Endothelial cell of umbilical vein (primary cell): ENCODE measurements around the gene TNFAIP8L1. TPM values are rescaled to one million over a fixed set of nuclear protein-coding genes. Genes with fewer than 3 reads are reported as not detected.

Source experiments
- BruUV-seq: library from RNA; stranded (reverse); fragments of 400-500 nt; replicated peaks from 2 replicates; lab custom pipeline; 2021; lab: Mats Ljungman, UMichigan
- CTCF ChIA-PET: fragments of 300-600, 350-600 bp; sonication (Branson Sonifier 250); formaldehyde crosslinking; loops from one replicate; lab custom pipeline; 2021; ENCODE audit warnings: antibody characterized with exemption, inconsistent platforms; lab: Charles Lee
- POLR2A ChIA-PET: fragments of 300-600, 350-600 bp; sonication (Branson Sonifier 250); formaldehyde crosslinking; loops from one replicate; lab custom pipeline; 2021; ENCODE audit warnings: antibody characterized with exemption, inconsistent platforms; lab: Charles Lee
- DNase-seq: peaks from one replicate; pipeline ENCODE4 v3.0.0-alpha.2; 2011; ENCODE audit warnings: low read depth, low spot score
- FAIRE-seq: peaks from 2 replicates; lab custom pipeline; 2011; peaks lifted over from hg19 to GRCh38; lab: Jason Lieb, UNC
- H2AFZ ChIP-seq: 2 replicates; pipeline ENCODE4 v1.6.0; 2012; ENCODE audit warnings: low read depth, low read length, control low read depth, inconsistent platforms
- H3K27ac ChIP-seq: 2 replicates; pipeline ENCODE4 v1.5.1; 2011; ENCODE audit warnings: low read depth, mild to moderate bottlenecking, control low read depth, low read length, moderate library complexity; ENCODE audit not compliant: insufficient read depth
- H3K27me3 ChIP-seq, 2 experiments: 2 replicates each; pipeline versions ENCODE4 v1.6.0 to v1.6.1; 2011; ENCODE audit warnings: low read length in 2 of 2, mixed read lengths in 1 of 2; ENCODE audit not compliant: control insufficient read depth in 2 of 2, insufficient read depth in 2 of 2
- H3K36me3 ChIP-seq, 2 experiments: 2 replicates in 1 of 2; 3 replicates in 1 of 2; pipeline ENCODE4 v1.5.1; 2011; ENCODE audit warnings: low read length in 2 of 2, mild to moderate bottlenecking in 1 of 2, moderate library complexity in 1 of 2; ENCODE audit not compliant: control insufficient read depth in 2 of 2, insufficient read depth in 2 of 2; ENCODE audit errors: extremely low read depth in 1 of 2
- H3K4me1 ChIP-seq: 3 replicates; pipeline ENCODE4 v1.5.1; 2011; ENCODE audit warnings: mild to moderate bottlenecking, low read length; ENCODE audit not compliant: control insufficient read depth, insufficient read depth; ENCODE audit errors: extremely low read depth
- H3K4me2 ChIP-seq: 2 replicates; pipeline ENCODE4 v1.6.1; 2011; ENCODE audit warnings: low read length, control low read depth, mixed read lengths; ENCODE audit not compliant: insufficient read depth
- H3K4me3 ChIP-seq, 3 experiments: fragments of 200-600 bp in 1 of 3; sonication (generic), shearing (Covaris generic) in 1 of 3; replicated peaks in 1 of 3; 2 replicates each; pipeline ENCODE4 v1.5.1; 2011 to 2016; ENCODE audit warnings: control low read depth in 3 of 3, low read length in 3 of 3, mild to moderate bottlenecking in 2 of 3, inconsistent platforms in 1 of 3, low read depth in 1 of 3, moderate library complexity in 1 of 3; ENCODE audit not compliant: insufficient read depth in 1 of 3
- H3K79me2 ChIP-seq: 2 replicates; pipeline ENCODE4 v1.6.0; 2012; ENCODE audit warnings: low read length, inconsistent platforms; ENCODE audit not compliant: control insufficient read depth, insufficient read depth
- H3K9ac ChIP-seq: replicated peaks from 2 replicates; pipeline ENCODE3; 2011; ENCODE audit warnings: low read length, control low read depth; ENCODE audit not compliant: insufficient read depth; ENCODE audit errors: extremely low read depth
- H3K9me1 ChIP-seq: replicated peaks from 3 replicates; pipeline ENCODE4 v1.6.0; 2011; ENCODE audit warnings: mild to moderate bottlenecking, low read length; ENCODE audit not compliant: control insufficient read depth, insufficient read depth; ENCODE audit errors: extremely low read depth
- H3K9me3 ChIP-seq: replicated peaks from 2 replicates; pipeline ENCODE4 v1.5.1; 2012; ENCODE audit warnings: low read length, inconsistent platforms; ENCODE audit not compliant: control insufficient read depth, insufficient read depth
- H4K20me1 ChIP-seq: replicated peaks from 2 replicates; pipeline ENCODE3; 2011; ENCODE audit warnings: mild to moderate bottlenecking, low read length; ENCODE audit not compliant: control insufficient read depth, insufficient read depth; ENCODE audit errors: extremely low read depth
- CTCF ChIP-seq, 2 donors: IDR thresholded peaks; 1 replicate in 1 of 2; 2 replicates in 1 of 2; pipeline ENCODE4 v1.5.1; 2011; ENCODE audit warnings: low read length in 2 of 2, mild to moderate bottlenecking in 2 of 2, moderate library complexity in 2 of 2, control low read depth in 1 of 2, inconsistent platforms in 1 of 2, low read depth in 1 of 2; ENCODE audit not compliant: insufficient read depth in 1 of 2; ENCODE audit errors: extremely low read depth in 1 of 2
- EZH2 ChIP-seq: IDR thresholded peaks from 2 replicates; pipeline ENCODE4 v1.6.1; 2012; ENCODE audit warnings: borderline replicate concordance, low read depth, mild to moderate bottlenecking, moderate library complexity, low read length, inconsistent platforms; ENCODE audit not compliant: severe bottlenecking
- FOS ChIP-seq: IDR thresholded peaks from 2 replicates; pipeline ENCODE4 v1.6.1; 2011; ENCODE audit warnings: mild to moderate bottlenecking, low read length, moderate library complexity, borderline replicate concordance; ENCODE audit not compliant: insufficient read depth
- GATA2 ChIP-seq: IDR thresholded peaks from 2 replicates; pipeline ENCODE4 v1.7.0; 2011; ENCODE audit warnings: low read depth, mild to moderate bottlenecking, moderate library complexity, mixed read lengths, low read length; ENCODE audit not compliant: insufficient read length, insufficient read depth
- JUN ChIP-seq: IDR thresholded peaks from 2 replicates; pipeline ENCODE4 v1.6.1; 2011; ENCODE audit warnings: borderline replicate concordance, low read depth; ENCODE audit not compliant: insufficient read length, insufficient read depth
- MAX ChIP-seq: IDR thresholded peaks from 2 replicates; pipeline ENCODE4 v1.6.1; 2011; ENCODE audit not compliant: insufficient read depth, insufficient read length
- MYC ChIP-seq: IDR thresholded peaks from one replicate; pipeline ENCODE4 v1.6.1; 2011; ENCODE audit warnings: mild to moderate bottlenecking, low read depth, low read length
- POLR2A ChIP-seq: IDR thresholded peaks from 2 replicates; pipeline ENCODE4 v1.6.1; 2012; ENCODE audit warnings: low read depth, mild to moderate bottlenecking, control low read depth, low read length
- POLR2AphosphoS5 ChIP-seq: IDR thresholded peaks from 2 replicates; pipeline ENCODE4 v1.6.1; 2012; ENCODE audit warnings: low read depth, mild to moderate bottlenecking, control low read depth, low read length, moderate library complexity; ENCODE audit not compliant: insufficient read depth
- dilution Hi-C: fragments of 300-500 bp; cut with MboI; formaldehyde crosslinking; loops from one replicate; pipeline ENCODE4 v1.15.0; 2019; ENCODE audit warnings: low sequenced_read_pairs; ENCODE audit not compliant: extremely low pct_ligation_motif_present
- intact Hi-C: fragments of 100-400 bp; cut with micrococcal nuclease; formaldehyde crosslinking; loops from one replicate; pipeline ENCODE4 v1.10.0; 2022
- polyA plus RNA-seq, 4 experiments: library from polyadenylated mRNA; depleted of rRNA in 3 of 4; stranded (reverse) in 3 of 4; unstranded in 1 of 4; fragments of >200 nt; gene quantifications; 2 replicates each; pipeline versions ENCODE4 v1.2.1 to v1.2.3, GENCODE V29; 2011 to 2012; ENCODE audit warnings: missing spikeins in 1 of 4
- total RNA-seq: library from RNA; stranded (reverse); gene quantifications from 2 replicates; pipeline ENCODE4 v1.2.3, GENCODE V29; 2021

TNFAIP8L1 gene
- total and polyA plus RNA-seq, 2 donors (not counting 3 experiments of a cell fraction or from before 2014, with no cell fraction given), result 40.0 to 56.1 TPM

- Histone ChIP-seq H3K36me3 (no peaks in the 10 kb centered on the region), H4K20me1 (no peaks in the 10 kb centered on the region), H3K4me1 (no peaks in the 10 kb centered on the region), H2AFZ (no peak overlapping the region), H3K27me3 (peaks cover 0 to 5% of the 10 kb centered on the region in 2 experiments), H3K4me3 (no peak overlapping the region), H3K9ac (no peak overlapping the region), H3K79me2 (no peaks in the 10 kb centered on the region), H3K4me2 (no peak overlapping the region), H3K27ac (no peak overlapping the region), H3K9me1 (no peaks in the 10 kb centered on the region), H3K9me3 (no peaks in the 10 kb centered on the region)
- FAIRE-seq (no peak), DNase-seq (no peak)
- BruUV-seq, result no TSS peak
- POLR2A ChIA-PET, result no interaction called here
- intact Hi-C loops, result no loop called here
- no peak for TF ChIP-seq MAX
- no peak for TF ChIP-seq FOS
- no peak for TF ChIP-seq EZH2
- TF ChIP-seq POLR2AphosphoS5, result no peak
- TF ChIP-seq CTCF (IDR thresholded peaks at IDR 0.05; ENCODE audit: extremely low read depth in 1 of 2, insufficient read depth in 1 of 2, low read depth in 1 of 2, low read length in 2 of 2), result no peak
- no peak for TF ChIP-seq MYC
- no peak for TF ChIP-seq JUN
- no peak for TF ChIP-seq POLR2A
- TF ChIP-seq GATA2, result no peak
- dilution Hi-C loops, result no loop called here
- CTCF ChIA-PET, result interaction anchor here (1.2 kb wide), 1 partner anchor 73 kb away, joined by 3 read pairs; no protein-coding TSS in a partner anchor
These were observed 19.5 kb upstream of the TNFAIP8L1 start for GRCh38 chr19:4619668-4620294.
